Glomerular endothelial cell (primary cell): Measurements from ENCODE around the gene LYSMD2. TPM values are rescaled to one million over a fixed set of nuclear protein-coding genes. Genes with fewer than 3 reads are reported as not detected.

Experiments
- DNase-seq: peaks from one replicate; pipeline ENCODE4 v3.0.0-alpha.2; 2011; ENCODE audit warnings: low read depth, low spot score; ENCODE audit errors: extremely low read depth
- total RNA-seq: library from RNA; depleted of rRNA; stranded (reverse); fragments of >200 nt; gene quantifications from 2 replicates; pipeline ENCODE4 v1.2.3, GENCODE V29; 2015

The LYSMD2 gene
- total RNA-seq, 1 donor from 2014 or later, result 17.1 TPM

GRCh38 chr15:51677021-51677420 is 60.4 kb downstream of the LYSMD2 start:
- no peak for DNase-seq

GRCh38 chr15:51675234-51675633 is 62.2 kb downstream of the LYSMD2 start:
- no peak for DNase-seq

Other genes starting within 250 kb of the LYSMD2 start
- gene DMXL2, start 114.9 kb downstream of the LYSMD2 start, total RNA-seq, result 16.9 and 17.6 TPM in 2 replicates
- gene SCG3, start 56.2 kb downstream of the LYSMD2 start, total RNA-seq, result 0.05 TPM in 1 of 2 replicates, not detected in the other
- gene TMOD2, start 13.9 kb upstream of the LYSMD2 start, total RNA-seq, result 11.4 and 13.5 TPM in 2 replicates
- 37.8 and 60.4 TPM in 2 replicates for gene TMOD3, start 92.0 kb upstream of the LYSMD2 start, total RNA-seq
- 20.1 and 30.6 TPM in 2 replicates for gene LEO1, start 234.1 kb upstream of the LYSMD2 start, total RNA-seq